A549 (cell line): ENCODE data around the gene ZNF324. TPM values are rescaled to one million over a fixed set of nuclear protein-coding genes. Genes with fewer than 3 reads are reported as not detected.

Experiments
- ATAC-seq, 2 experiments: fragments of 200-7000 bp in 1 of 2; fragments of >200 bp in 1 of 2; cut with Nextera tagmentation in 1 of 2; cut with Tn5 transposase in 1 of 2; 3 replicates each; pipeline versions ENCODE4 v1.8.0 to v1.9.1; 2018 to 2020; ENCODE audit warnings: mild to moderate bottlenecking in 1 of 2, moderate library complexity in 1 of 2
- CTCF ChIA-PET: fragments of 300-600 bp; sonication (Branson Sonifier 250); formaldehyde crosslinking; extraction: SDS; loops from one replicate; lab custom pipeline; 2021; ENCODE audit warnings: antibody characterized with exemption, inconsistent platforms; lab: Yijun Ruan, JAX
- POLR2A ChIA-PET: fragments of 350-600 bp; formaldehyde crosslinking; extraction: SDS; loops from one replicate; lab custom pipeline; 2021; ENCODE audit warnings: antibody characterized with exemption, inconsistent platforms; lab: Yijun Ruan, JAX
- DNase-seq, 2 experiments: peaks; one replicate each; pipeline versions ENCODE4 v3.0.0 to v3.0.0-alpha.2; 2011 to 2016; ENCODE audit warnings: low read depth in 1 of 2, low spot score in 1 of 2
- FAIRE-seq: peaks from 2 replicates; lab custom pipeline; 2011; peaks lifted over from hg19 to GRCh38; lab: Jason Lieb, UNC
- H3K27ac ChIP-seq, 2 experiments: fragments of >200 bp; sonication (Bioruptor Twin); formaldehyde crosslinking; 3 replicates each; pipeline ENCODE4 v1.5.1; 2016 to 2017
- H3K4me1 ChIP-seq: fragments of >200 bp; sonication (Bioruptor Twin); formaldehyde crosslinking; 3 replicates; pipeline ENCODE4 v1.6.1; 2016
- H3K4me2 ChIP-seq: fragments of >200 bp; sonication (Bioruptor Twin); formaldehyde crosslinking; 3 replicates; pipeline ENCODE4 v1.6.1; 2016
- H3K4me3 ChIP-seq: fragments of >200 bp; sonication (Bioruptor Twin); formaldehyde crosslinking; 3 replicates; pipeline ENCODE4 v1.5.1; 2016
- H3K9me3 ChIP-seq: fragments of >200 bp; sonication (Bioruptor Twin); formaldehyde crosslinking; 3 replicates; pipeline ENCODE4 v1.6.1; 2016
- BHLHE40 ChIP-seq: IDR thresholded peaks from 2 replicates; pipeline ENCODE4 v1.6.1; 2012; ENCODE audit warnings: low read depth, low read length, inconsistent platforms
- CBX2 ChIP-seq: fragments of 200-600 bp; sonication (generic); IDR thresholded peaks from 2 replicates; pipeline ENCODE4 v1.6.1; 2016; ENCODE audit warnings: low read depth, mild to moderate bottlenecking, borderline replicate concordance
- CHD2 ChIP-seq: fragments of 150-350 bp; IDR thresholded peaks from 2 replicates; pipeline ENCODE4 v1.6.1; 2014; ENCODE audit warnings: low read length; ENCODE audit not compliant: partially characterized antibody
- EHF ChIP-seq: fragments of 250-450 bp; sonication (Bioruptor Pico); IDR thresholded peaks from 2 replicates; pipeline ENCODE4 v1.5.0; 2020; ENCODE audit warnings: mild to moderate bottlenecking
- EP300 ChIP-seq, 2 experiments: fragments of >200 bp; sonication (Bioruptor Twin); formaldehyde crosslinking; IDR thresholded peaks; 2 replicates in 1 of 2; 3 replicates in 1 of 2; pipeline ENCODE4 v1.6.1; 2016 to 2017
- ESRRA ChIP-seq: fragments of 150-350 bp; IDR thresholded peaks from 2 replicates; pipeline ENCODE4 v1.6.1; 2014; ENCODE audit warnings: mild to moderate bottlenecking, low read length, borderline replicate concordance
- FOSB ChIP-seq: fragments of 250-450 bp; sonication (Bioruptor Pico); IDR thresholded peaks from 2 replicates; pipeline ENCODE4 v1.5.0; 2020; ENCODE audit warnings: mild to moderate bottlenecking, moderate library complexity
- FOSL2 ChIP-seq, 2 experiments: fragments of 450-650 bp in 1 of 2; fragments of >200 bp in 1 of 2; sonication (Bioruptor Twin) in 1 of 2; formaldehyde crosslinking; IDR thresholded peaks; 2 replicates each; pipeline versions ENCODE4 v1.5.0 to v1.6.1; 2016 to 2020; ENCODE audit warnings: mild to moderate bottlenecking in 1 of 2, moderate library complexity in 1 of 2
- HOXA7 ChIP-seq: fragments of 250-450 bp; sonication (Bioruptor Pico); IDR thresholded peaks from 2 replicates; pipeline ENCODE4 v1.5.0; 2020; ENCODE audit warnings: mild to moderate bottlenecking, moderate library complexity
- HOXB13 ChIP-seq: fragments of 250-450 bp; sonication (Bioruptor Pico); IDR thresholded peaks from 2 replicates; pipeline ENCODE4 v1.5.0; 2020; ENCODE audit warnings: low read depth, mild to moderate bottlenecking, moderate library complexity
- JUN ChIP-seq, 2 experiments: fragments of >200 bp; sonication (Bioruptor Twin); formaldehyde crosslinking; IDR thresholded peaks; 2 replicates in 1 of 2; 3 replicates in 1 of 2; pipeline ENCODE4 v1.6.1; 2016 to 2017
- JUNB ChIP-seq: fragments of >200 bp; sonication (Bioruptor Twin); formaldehyde crosslinking; IDR thresholded peaks from 2 replicates; pipeline ENCODE4 v1.6.1; 2016
- KDM5A ChIP-seq: fragments of 200-600 bp; sonication (generic); IDR thresholded peaks from 2 replicates; pipeline ENCODE4 v1.6.1; 2016; ENCODE audit warnings: antibody characterized with exemption, mild to moderate bottlenecking
- MYC ChIP-seq: IDR thresholded peaks from 2 replicates; pipeline ENCODE4 v1.6.1; 2012; ENCODE audit warnings: mild to moderate bottlenecking, inconsistent platforms, low read length, improper control_type of control experiment, borderline replicate concordance
- NFE2L2 ChIP-seq: fragments of 150-350 bp; conservative IDR thresholded peaks from 2 replicates; pipeline ENCODE4 v1.6.1; 2014; ENCODE audit warnings: low read length
- NR3C1 ChIP-seq: fragments of >200 bp; sonication (Bioruptor Twin); formaldehyde crosslinking; IDR thresholded peaks from 3 replicates; pipeline ENCODE4 v1.6.1; 2017
- PHF8 ChIP-seq: fragments of 200-600 bp; sonication (generic); IDR thresholded peaks from 2 replicates; pipeline ENCODE4 v1.6.1; 2016; ENCODE audit warnings: low read depth, mild to moderate bottlenecking, antibody characterized with exemption, moderate library complexity, borderline replicate concordance
- POLR2A ChIP-seq: IDR thresholded peaks from 2 replicates; pipeline ENCODE4 v1.6.1; 2012; ENCODE audit warnings: mild to moderate bottlenecking, low read length
- RCOR1 ChIP-seq: fragments of 150-350 bp; IDR thresholded peaks from 2 replicates; pipeline ENCODE4 v1.6.1; 2014; ENCODE audit warnings: antibody characterized with exemption, low read length, low read depth
- RFX5 ChIP-seq: fragments of 450-650 bp; IDR thresholded peaks from 2 replicates; pipeline ENCODE4 v1.7.1; 2014; ENCODE audit warnings: antibody characterized with exemption, mild to moderate bottlenecking, moderate library complexity
- RNF2 ChIP-seq: fragments of 200-600 bp; sonication (generic); IDR thresholded peaks from 2 replicates; pipeline ENCODE4 v1.6.1; 2016; ENCODE audit warnings: low read depth, mild to moderate bottlenecking, antibody characterized with exemption, moderate library complexity, borderline replicate concordance
- TFCP2L1 ChIP-seq: fragments of 250-450 bp; sonication (Bioruptor Pico); IDR thresholded peaks from 2 replicates; pipeline ENCODE4 v1.5.0; 2021; ENCODE audit warnings: mild to moderate bottlenecking
- ZC3H11A ChIP-seq: fragments of 450-650 bp; IDR thresholded peaks from 2 replicates; pipeline ENCODE4 v1.6.1; 2014; ENCODE audit warnings: antibody characterized with exemption, mild to moderate bottlenecking
- ZFP36 ChIP-seq: fragments of 450-650 bp; IDR thresholded peaks from 2 replicates; pipeline ENCODE4 v1.6.1; 2014; ENCODE audit warnings: borderline replicate concordance; ENCODE audit not compliant: partially characterized antibody
- WGBS: methylation state at CpG from one replicate; pipeline ENCODE4 v1.1.6; 2017; ENCODE audit errors: missing lambda C conversion rate; 5-methylcytosine and 5-hydroxymethylcytosine counted together
- polyA plus RNA-seq, 4 experiments: library from polyadenylated mRNA; depleted of rRNA in 3 of 4; stranded (reverse); fragments of >200 nt; fragmentation: RNase III in 1 of 4; extraction: RNeasy Plus Mini Kit Qiagen cat#74134 plus additional on column Dnase treatment in 1 of 4; gene quantifications; 2 replicates in 3 of 4; 3 replicates in 1 of 4; pipeline ENCODE4 v1.2.3, GENCODE V29; 2011 to 2017
- TF ChIP-seq, protein P1 (sequence below): IDR thresholded peaks from 2 replicates; pipeline ENCODE4 v1.6.1; 2012
- TF ChIP-seq, protein P2 (sequence below): fragments of >200 bp; sonication (Bioruptor Twin); formaldehyde crosslinking; IDR thresholded peaks from 3 replicates; pipeline ENCODE4 v1.6.1; 2016
- TF ChIP-seq, protein P3 (sequence below): IDR thresholded peaks from 2 replicates; pipeline ENCODE4 v1.6.1; 2012
- TF ChIP-seq, protein P4 (sequence below): IDR thresholded peaks from 2 replicates; pipeline ENCODE4 v1.6.1; 2012; ENCODE audit warnings: low read depth, borderline replicate concordance
- TF ChIP-seq, protein P5 (sequence below): fragments of >200 bp; sonication (Bioruptor Twin); formaldehyde crosslinking; IDR thresholded peaks from 2 replicates; pipeline ENCODE4 v1.6.1; 2016
- TF ChIP-seq, protein P6 (sequence below): fragments of 450-650 bp; IDR thresholded peaks from 2 replicates; pipeline ENCODE4 v1.6.1; 2014; ENCODE audit warnings: antibody characterized with exemption

Gene ZNF324
- polyA plus RNA-seq, 2 of the 4 experiments (the other 2 are of a cell fraction) = 3.0 to 6.9 TPM

DNA sequence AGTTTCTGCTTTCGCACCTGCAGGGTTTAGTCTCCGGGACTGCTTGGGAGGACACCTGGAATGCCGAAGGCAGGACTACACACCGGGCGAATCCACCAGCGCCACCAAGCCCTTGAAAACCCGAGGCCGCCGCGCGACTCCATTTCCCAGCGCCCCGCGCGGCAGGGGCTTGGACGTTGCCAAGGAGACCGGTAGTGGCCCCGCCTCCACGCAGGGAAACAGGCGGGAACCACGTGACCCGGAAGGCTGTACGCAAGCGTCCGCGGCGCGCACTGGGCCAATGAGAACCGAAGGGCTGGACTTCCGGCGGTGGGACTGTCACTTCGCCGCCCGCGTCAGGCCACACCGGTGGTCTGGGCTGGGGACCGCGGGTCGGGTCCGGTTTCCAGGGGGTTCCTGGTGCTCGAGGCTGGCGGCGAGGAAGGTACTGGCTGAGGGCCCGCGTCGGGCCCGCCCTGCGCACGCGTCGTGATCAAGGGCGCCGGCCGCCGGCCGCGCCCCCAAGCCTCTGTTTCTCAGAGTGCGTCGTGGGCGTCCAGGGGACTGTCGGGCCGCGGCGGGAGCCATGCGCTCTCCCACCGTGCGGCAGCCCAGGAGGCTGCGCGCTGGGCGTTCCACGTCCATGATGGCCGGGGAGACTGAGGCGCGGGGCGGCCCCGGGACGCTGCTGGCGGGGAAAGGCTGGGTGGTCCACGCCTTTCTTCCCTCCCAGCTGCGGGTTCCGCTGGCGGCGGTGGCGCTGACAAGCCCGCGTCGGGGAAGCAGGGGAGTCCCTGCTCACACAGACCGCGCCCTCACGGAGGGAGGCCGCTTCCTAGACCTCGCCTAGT, at the start of gene ZNF324 (continued):
- no peak for TF ChIP-seq ZC3H11A
- TF ChIP-seq, protein P1, sequence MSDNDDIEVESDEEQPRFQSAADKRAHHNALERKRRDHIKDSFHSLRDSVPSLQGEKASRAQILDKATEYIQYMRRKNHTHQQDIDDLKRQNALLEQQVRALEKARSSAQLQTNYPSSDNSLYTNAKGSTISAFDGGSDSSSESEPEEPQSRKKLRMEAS = peak; percentile 60
- TF ChIP-seq, protein P2, sequence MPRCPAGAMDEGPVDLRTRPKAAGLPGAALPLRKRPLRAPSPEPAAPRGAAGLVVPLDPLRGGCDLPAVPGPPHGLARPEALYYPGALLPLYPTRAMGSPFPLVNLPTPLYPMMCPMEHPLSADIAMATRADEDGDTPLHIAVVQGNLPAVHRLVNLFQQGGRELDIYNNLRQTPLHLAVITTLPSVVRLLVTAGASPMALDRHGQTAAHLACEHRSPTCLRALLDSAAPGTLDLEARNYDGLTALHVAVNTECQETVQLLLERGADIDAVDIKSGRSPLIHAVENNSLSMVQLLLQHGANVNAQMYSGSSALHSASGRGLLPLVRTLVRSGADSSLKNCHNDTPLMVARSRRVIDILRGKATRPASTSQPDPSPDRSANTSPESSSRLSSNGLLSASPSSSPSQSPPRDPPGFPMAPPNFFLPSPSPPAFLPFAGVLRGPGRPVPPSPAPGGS = peak; percentile 19; the same call in 1 of the 3 replicates
- TF ChIP-seq MYC = no peak
- TF ChIP-seq RFX5 = 0 out of 2 replicates have a peak, but pooled peaks have one; percentile 17
- TF ChIP-seq RCOR1 = no peak
- no peak for TF ChIP-seq BHLHE40
- TF ChIP-seq, protein P3, sequence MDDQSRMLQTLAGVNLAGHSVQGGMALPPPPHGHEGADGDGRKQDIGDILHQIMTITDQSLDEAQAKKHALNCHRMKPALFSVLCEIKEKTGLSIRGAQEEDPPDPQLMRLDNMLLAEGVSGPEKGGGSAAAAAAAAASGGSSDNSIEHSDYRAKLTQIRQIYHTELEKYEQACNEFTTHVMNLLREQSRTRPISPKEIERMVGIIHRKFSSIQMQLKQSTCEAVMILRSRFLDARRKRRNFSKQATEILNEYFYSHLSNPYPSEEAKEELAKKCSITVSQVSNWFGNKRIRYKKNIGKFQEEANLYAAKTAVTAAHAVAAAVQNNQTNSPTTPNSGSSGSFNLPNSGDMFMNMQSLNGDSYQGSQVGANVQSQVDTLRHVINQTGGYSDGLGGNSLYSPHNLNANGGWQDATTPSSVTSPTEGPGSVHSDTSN = no peak
- TF ChIP-seq HOXB13 (CRISPR knock-in tag) = no peak
- peak; percentile 38 for TF ChIP-seq POLR2A
- TF ChIP-seq EHF = no peak
- TF ChIP-seq RNF2 = no peak
- TF ChIP-seq TFCP2L1 (CRISPR knock-in tag) = no peak
- TF ChIP-seq KDM5A = no peak
- TF ChIP-seq ESRRA = no peak
- no peak for TF ChIP-seq HOXA7
- no peak for TF ChIP-seq FOSB (CRISPR knock-in tag)
- TF ChIP-seq JUNB = no peak
- TF ChIP-seq, protein P4, sequence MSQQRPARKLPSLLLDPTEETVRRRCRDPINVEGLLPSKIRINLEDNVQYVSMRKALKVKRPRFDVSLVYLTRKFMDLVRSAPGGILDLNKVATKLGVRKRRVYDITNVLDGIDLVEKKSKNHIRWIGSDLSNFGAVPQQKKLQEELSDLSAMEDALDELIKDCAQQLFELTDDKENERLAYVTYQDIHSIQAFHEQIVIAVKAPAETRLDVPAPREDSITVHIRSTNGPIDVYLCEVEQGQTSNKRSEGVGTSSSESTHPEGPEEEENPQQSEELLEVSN = peak; percentile 48; the same call in 1 of the 2 replicates
- TF ChIP-seq, protein P5, sequence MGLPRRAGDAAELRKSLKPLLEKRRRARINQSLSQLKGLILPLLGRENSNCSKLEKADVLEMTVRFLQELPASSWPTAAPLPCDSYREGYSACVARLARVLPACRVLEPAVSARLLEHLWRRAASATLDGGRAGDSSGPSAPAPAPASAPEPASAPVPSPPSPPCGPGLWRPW = no peak
- TF ChIP-seq FOSL2 (IDR thresholded peaks at IDR 0.05) = no peak
- TF ChIP-seq FOSL2 (CRISPR knock-in tag; IDR thresholded peaks at IDR 0.05) = no peak
- TF ChIP-seq, protein P6, sequence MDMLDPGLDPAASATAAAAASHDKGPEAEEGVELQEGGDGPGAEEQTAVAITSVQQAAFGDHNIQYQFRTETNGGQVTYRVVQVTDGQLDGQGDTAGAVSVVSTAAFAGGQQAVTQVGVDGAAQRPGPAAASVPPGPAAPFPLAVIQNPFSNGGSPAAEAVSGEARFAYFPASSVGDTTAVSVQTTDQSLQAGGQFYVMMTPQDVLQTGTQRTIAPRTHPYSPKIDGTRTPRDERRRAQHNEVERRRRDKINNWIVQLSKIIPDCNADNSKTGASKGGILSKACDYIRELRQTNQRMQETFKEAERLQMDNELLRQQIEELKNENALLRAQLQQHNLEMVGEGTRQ = peak; percentile 98
- TF ChIP-seq ZFP36 = no peak
- peak; percentile 71; the same call in 1 of the 2 replicates for TF ChIP-seq PHF8
- TF ChIP-seq EP300 (IDR thresholded peaks at IDR 0.05) = no peak
- no peak for TF ChIP-seq NFE2L2

DNA sequence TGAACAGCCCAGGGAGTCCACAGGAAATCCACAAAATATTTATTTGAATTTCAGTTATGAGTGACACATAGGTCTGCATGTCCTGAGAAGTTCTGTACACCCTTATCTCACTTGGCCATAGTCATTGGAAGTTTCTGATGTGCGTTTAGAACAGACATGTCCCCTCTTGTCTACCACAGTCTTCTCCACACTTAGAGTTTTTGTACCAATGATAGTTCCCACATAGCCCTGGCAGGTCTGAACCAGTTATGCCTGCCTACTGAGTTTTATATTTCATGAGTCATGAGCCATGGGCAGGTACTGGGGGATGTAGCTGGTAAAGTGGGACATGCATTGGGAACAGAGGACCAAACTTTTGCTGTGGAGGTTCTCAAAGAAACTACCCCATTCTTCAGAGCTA, 38.3 kb upstream of the ZNF324 start:
- FAIRE-seq = no peak
- H3K27ac ChIP-seq = no peak overlapping the region
- no peak overlapping the region for H3K4me2 ChIP-seq
- no peak for TF ChIP-seq CBX2
- no peak for TF ChIP-seq NFE2L2
- TF ChIP-seq JUN (IDR thresholded peaks at IDR 0.05) = no peak
- TF ChIP-seq, protein P6 = no peak
- TF ChIP-seq, protein P1 = no peak
- no peak for TF ChIP-seq TFCP2L1 (CRISPR knock-in tag)
- TF ChIP-seq NR3C1 = no peak
- TF ChIP-seq RCOR1 = no peak
- TF ChIP-seq CHD2 = no peak
- TF ChIP-seq, all 56 proteins: peak for 0
- POLR2A ChIA-PET = no interaction called here
- H3K9me3 ChIP-seq = peaks cover 64% of the 10 kb centered on the region
- H3K4me1 ChIP-seq = no peaks in the 10 kb centered on the region
- CTCF ChIA-PET = interaction anchor here (1.2 kb wide), 1 partner anchor 10 kb away, joined by 3 read pairs; no protein-coding TSS in a partner anchor
- no peak for ATAC-seq
- 58% methylated on average over 1 of the region's 1 CpG for WGBS
- H3K4me3 ChIP-seq = no peak overlapping the region
- DNase-seq = no peak
